Mesendoderm (in vitro differentiated cells): ENCODE data around the gene ANKRD55. TPM values are rescaled to one million over a fixed set of nuclear protein-coding genes. Genes with fewer than 3 reads are reported as not detected.

ENCODE experiments used
- DNase-seq: peaks from one replicate; pipeline ENCODE4 v3.0.0; 2013
- H2AK5ac ChIP-seq: 2 replicates; pipeline ENCODE4 v1.6.1; 2013; ENCODE audit warnings: low read length, inconsistent platforms
- H2BK120ac ChIP-seq: 2 replicates; pipeline ENCODE4 v1.6.1; 2013; ENCODE audit warnings: low read depth, mild to moderate bottlenecking, low read length, moderate library complexity, mixed read lengths
- H2BK15ac ChIP-seq: replicated peaks from 2 replicates; pipeline ENCODE4 v1.6.1; 2013; ENCODE audit warnings: low read depth, mild to moderate bottlenecking, moderate library complexity
- H2BK5ac ChIP-seq: 2 replicates; pipeline ENCODE4 v1.6.1; 2013; ENCODE audit warnings: low read length, inconsistent platforms
- H3K18ac ChIP-seq: 2 replicates; pipeline ENCODE4 v1.6.1; 2013; ENCODE audit warnings: mild to moderate bottlenecking, low read length, mixed read lengths
- H3K23ac ChIP-seq: one replicate; pipeline ENCODE4 v1.6.1; 2013; ENCODE audit warnings: low read length
- H3K27ac ChIP-seq: 2 replicates; pipeline ENCODE4 v1.5.1; 2013; ENCODE audit warnings: low read depth, mild to moderate bottlenecking, inconsistent platforms, low read length, moderate library complexity
- H3K27me3 ChIP-seq: 2 replicates; pipeline ENCODE4 v1.6.1; 2013; ENCODE audit warnings: low read length, control low read depth, mild to moderate bottlenecking, inconsistent platforms; ENCODE audit not compliant: insufficient read depth, poor library complexity
- H3K36me3 ChIP-seq: 2 replicates; pipeline ENCODE4 v1.6.1; 2013; ENCODE audit warnings: low read length, inconsistent platforms; ENCODE audit not compliant: control insufficient read depth, insufficient read depth
- H3K4ac ChIP-seq: one replicate; pipeline ENCODE4 v1.6.1; 2013; ENCODE audit warnings: low read depth, mild to moderate bottlenecking, low read length, moderate library complexity
- H3K4me1 ChIP-seq: 2 replicates; pipeline ENCODE4 v1.6.1; 2013; ENCODE audit warnings: low read depth, low read length, inconsistent platforms; ENCODE audit not compliant: control insufficient read depth
- H3K4me2 ChIP-seq: 2 replicates; pipeline ENCODE4 v1.6.1; 2013; ENCODE audit warnings: low read length
- H3K4me3 ChIP-seq: 2 replicates; pipeline ENCODE4 v1.5.1; 2013; ENCODE audit warnings: mild to moderate bottlenecking, low read length
- H3K56ac ChIP-seq: one replicate; pipeline ENCODE4 v1.6.1; 2013; ENCODE audit warnings: low read length
- H3K79me1 ChIP-seq: 2 replicates; pipeline ENCODE4 v1.6.1; 2013; ENCODE audit warnings: low read length, inconsistent platforms
- H3K79me2 ChIP-seq: 2 replicates; pipeline ENCODE4 v1.6.1; 2013; ENCODE audit warnings: mild to moderate bottlenecking, low read length; ENCODE audit not compliant: control insufficient read depth, insufficient read depth
- H3K9ac ChIP-seq: 2 replicates; pipeline ENCODE4 v1.6.1; 2013; ENCODE audit warnings: low read length, inconsistent platforms
- H4K5ac ChIP-seq: one replicate; pipeline ENCODE4 v1.6.1; 2013; ENCODE audit warnings: low read length
- H4K8ac ChIP-seq: one replicate; pipeline ENCODE4 v1.6.1; 2013; ENCODE audit warnings: low read depth, mild to moderate bottlenecking, control low read depth, low read length, moderate library complexity
- WGBS: extraction: QIAGEN DNeasy Blood & Tissue Kit; methylation state at CpG from one replicate; pipeline ENCODE4 v1.1.7; 2013; ENCODE audit warnings: low lambda C conversion rate, missing lambda C conversion rate; ENCODE audit not compliant: insufficient coverage; ENCODE audit errors: extremely low coverage; 5-methylcytosine and 5-hydroxymethylcytosine counted together
- polyA plus RNA-seq, 2 experiments: library from polyadenylated mRNA; stranded (reverse); fragments of 200-250 nt; gene quantifications; one replicate each; pipeline ENCODE4 v1.2.3, GENCODE V29; 2013

Gene ANKRD55
- polyA plus RNA-seq (2013, experiment 1 of 2), result 0.10 TPM
- polyA plus RNA-seq (2013, experiment 2 of 2), result 0.08 TPM

DNA sequence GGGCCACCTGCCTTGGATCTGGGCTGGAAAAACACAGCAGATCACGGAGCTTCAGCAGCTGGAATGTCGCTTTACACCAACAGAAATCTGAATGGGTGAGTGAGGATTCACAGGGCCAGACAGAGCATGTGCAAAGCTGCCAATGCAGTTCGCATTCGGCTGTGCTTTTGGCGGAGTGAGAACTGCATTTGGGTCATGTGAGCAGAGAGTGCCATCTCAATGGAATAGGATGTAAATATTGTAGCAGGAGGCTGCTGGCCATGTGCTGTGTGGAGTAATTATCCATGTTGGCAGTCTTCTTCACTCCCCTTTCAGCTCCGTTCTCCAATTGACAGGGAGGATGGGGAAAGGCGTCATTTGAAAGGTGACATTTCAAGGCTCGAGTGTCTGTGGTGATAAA, at the start of gene ANKRD55:
Gene ANKRD55 (minus strand): TSS at position 101 of the 400 bp plus-strand sequence. CDS start 417 bp downstream, outside the sequence.
- Histone ChIP-seq H3K9ac (no peak within 1 kb of the TSS), H2BK5ac (no peak within 1 kb of the TSS), H3K18ac (no peak within 1 kb of the TSS), H2AK5ac (no peak within 1 kb of the TSS), H3K79me2 (no peaks in the 10 kb centered on the region), H3K4ac (no peak within 1 kb of the TSS), H4K5ac (no peak within 1 kb of the TSS), H3K27ac (no peak within 1 kb of the TSS), H2BK120ac (no peak within 1 kb of the TSS), H3K4me1 (no peaks in the 10 kb centered on the region), H3K27me3 (no peaks in the 10 kb centered on the region), H4K8ac (no peak within 1 kb of the TSS), H3K56ac (no peak within 1 kb of the TSS), H3K4me3 (no peak within 1 kb of the TSS), H3K23ac (no peak within 1 kb of the TSS), H2BK15ac (no peak within 1 kb of the TSS), H3K4me2 (no peak within 1 kb of the TSS), H3K79me1 (no peaks in the 10 kb centered on the region), H3K36me3 (no peaks in the 10 kb centered on the region)
- WGBS, result no CpG with 5 or more reads among the region's 8 CpGs
- no peak for DNase-seq

DNA sequence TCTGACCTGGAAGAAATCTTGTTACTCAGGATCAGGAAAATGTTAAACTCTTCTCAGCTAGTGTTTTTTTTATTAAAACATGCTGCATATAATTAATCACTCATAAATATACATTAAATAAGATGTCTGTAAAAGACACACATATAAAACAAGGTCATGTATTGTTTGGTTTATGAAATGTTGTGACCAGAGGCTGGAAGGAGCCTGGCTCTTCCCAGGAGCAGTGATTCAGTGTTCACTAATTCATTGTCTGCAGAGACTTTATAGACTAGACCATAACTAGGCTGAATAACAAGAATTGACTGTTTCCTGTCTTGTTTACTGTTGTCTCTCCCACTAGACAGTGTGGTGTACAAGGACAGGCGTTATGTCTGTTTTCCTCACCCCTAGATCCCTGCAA, 49.1 kb upstream of the ANKRD55 start:
- no peaks in the 10 kb centered on the region for H3K36me3 ChIP-seq
- no peak overlapping the region for H3K23ac ChIP-seq
- no peak overlapping the region for H3K4me2 ChIP-seq
- H3K27me3 ChIP-seq, result no peaks in the 10 kb centered on the region
- H3K9ac ChIP-seq, result no peak overlapping the region
- no peak overlapping the region for H3K4me3 ChIP-seq
- H3K27ac ChIP-seq, result no peak overlapping the region
- H4K5ac ChIP-seq, result no peak overlapping the region
- H3K56ac ChIP-seq, result no peak overlapping the region
- no peak overlapping the region for H3K4ac ChIP-seq
- no peak overlapping the region for H2AK5ac ChIP-seq
- H4K8ac ChIP-seq, result no peak overlapping the region
- no peaks in the 10 kb centered on the region for H3K79me2 ChIP-seq
- DNase-seq, result no peak
- no peak overlapping the region for H2BK120ac ChIP-seq
- no peaks in the 10 kb centered on the region for H3K79me1 ChIP-seq
- H3K18ac ChIP-seq, result no peak overlapping the region
- H2BK5ac ChIP-seq, result no peak overlapping the region
- H3K4me1 ChIP-seq, result peaks cover 2% of the 10 kb centered on the region
- H2BK15ac ChIP-seq, result no peak overlapping the region
- WGBS, result no CpG with 5 or more reads among the region's 1 CpG

DNA sequence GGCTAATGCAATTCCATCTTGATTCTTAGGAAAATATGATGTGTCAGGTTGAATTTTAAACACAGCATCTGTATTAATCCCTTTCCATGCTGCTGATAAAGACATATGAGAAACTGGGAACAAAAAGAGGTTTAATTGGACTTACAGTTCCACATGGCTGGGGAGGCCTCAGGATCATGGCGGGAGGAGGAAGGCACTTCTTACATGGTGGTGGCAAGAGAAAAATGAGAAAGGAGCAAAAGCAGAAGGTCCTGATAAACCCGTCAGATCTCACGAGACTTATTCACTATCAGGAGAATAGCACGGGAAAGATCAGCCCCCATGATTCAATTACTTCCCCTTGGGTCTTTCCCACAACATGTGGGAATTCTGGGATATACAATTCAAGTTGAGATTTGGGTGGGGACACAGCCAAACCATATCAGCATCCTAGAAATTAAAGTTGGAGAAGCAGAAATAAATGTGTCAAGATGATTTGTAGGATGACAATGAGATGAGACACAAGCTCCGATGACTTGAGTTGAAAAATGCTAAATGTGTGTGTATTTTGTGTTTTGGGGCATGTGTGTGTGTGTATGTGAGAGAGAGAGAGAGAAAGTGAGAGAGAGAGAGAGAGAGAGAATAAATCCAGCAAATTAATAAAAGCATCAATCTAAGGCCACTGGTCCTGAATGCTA, 48.5 kb upstream of the ANKRD55 start:
- Histone ChIP-seq H3K4me2 (no peak overlapping the region), H3K23ac (no peak overlapping the region), H3K79me2 (no peaks in the 10 kb centered on the region), H3K36me3 (no peaks in the 10 kb centered on the region), H3K56ac (no peak overlapping the region), H3K27me3 (no peaks in the 10 kb centered on the region), H4K8ac (no peak overlapping the region), H3K27ac (no peak overlapping the region), H2AK5ac (no peak overlapping the region), H3K9ac (no peak overlapping the region), H4K5ac (no peak overlapping the region), H3K4me1 (peaks cover 2% of the 10 kb centered on the region), H3K4ac (no peak overlapping the region), H3K4me3 (no peak overlapping the region), H3K18ac (no peak overlapping the region), H3K79me1 (no peaks in the 10 kb centered on the region), H2BK120ac (no peak overlapping the region), H2BK15ac (no peak overlapping the region), H2BK5ac (no peak overlapping the region)
- no peak for DNase-seq
- WGBS, result no CpG with 5 or more reads among the region's 5 CpGs

DNA sequence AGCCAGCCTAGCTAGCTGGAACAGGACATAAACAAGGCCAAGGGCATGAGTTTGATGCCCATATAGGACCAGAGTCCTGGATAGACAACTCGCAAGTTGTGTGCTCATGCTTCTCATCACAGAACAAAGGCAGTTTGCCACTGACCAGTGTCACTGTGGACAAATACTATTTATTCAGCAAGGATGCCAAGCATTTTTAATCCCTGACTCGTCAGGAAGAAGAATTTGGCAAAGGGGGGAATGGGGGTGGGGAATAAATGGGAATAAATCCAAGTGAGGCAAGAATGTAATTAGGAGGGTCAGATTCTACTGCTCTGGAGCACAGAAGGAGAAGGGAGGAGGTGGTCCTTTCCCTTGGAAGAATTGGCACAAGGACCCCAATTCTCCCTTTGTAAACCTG, 46.8 kb upstream of the ANKRD55 start:
- no peak overlapping the region for H3K9ac ChIP-seq
- no peaks in the 10 kb centered on the region for H3K79me2 ChIP-seq
- no peak overlapping the region for H3K18ac ChIP-seq
- no CpG with 5 or more reads among the region's 2 CpGs for WGBS
- no peaks in the 10 kb centered on the region for H3K36me3 ChIP-seq
- no peak overlapping the region for H2BK5ac ChIP-seq
- no peak overlapping the region for H4K5ac ChIP-seq
- no peak overlapping the region for H2BK120ac ChIP-seq
- no peak overlapping the region for H3K23ac ChIP-seq
- H3K4ac ChIP-seq, result no peak overlapping the region
- H2AK5ac ChIP-seq, result no peak overlapping the region
- no peaks in the 10 kb centered on the region for H3K79me1 ChIP-seq
- H3K27me3 ChIP-seq, result no peaks in the 10 kb centered on the region
- no peak overlapping the region for H3K27ac ChIP-seq
- H4K8ac ChIP-seq, result no peak overlapping the region
- no peak overlapping the region for H3K4me2 ChIP-seq
- DNase-seq, result peak; percentile 81
- peaks cover 2% of the 10 kb centered on the region for H3K4me1 ChIP-seq
- H3K56ac ChIP-seq, result no peak overlapping the region
- H3K4me3 ChIP-seq, result no peak overlapping the region
- no peak overlapping the region for H2BK15ac ChIP-seq

DNA sequence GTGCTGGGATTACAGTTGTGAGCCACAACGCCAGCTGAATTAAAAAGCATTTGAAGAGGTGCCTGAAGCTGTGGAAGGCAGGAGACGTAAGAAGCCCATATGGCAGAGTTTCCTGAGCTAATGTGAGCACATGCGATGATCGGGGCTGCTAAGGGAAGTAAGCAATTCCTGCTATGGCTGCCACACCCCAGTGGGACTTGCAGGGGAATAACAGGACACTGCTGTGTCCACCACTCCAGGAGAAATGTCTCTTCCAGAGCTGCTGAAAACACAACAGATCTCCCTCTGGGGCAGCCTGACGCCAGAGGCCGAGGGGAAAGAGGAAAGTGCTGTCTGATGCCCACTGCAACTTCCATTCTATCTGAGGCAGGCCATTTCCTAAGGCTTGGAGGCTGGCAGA, 46.2 kb upstream of the ANKRD55 start:
- no peak for DNase-seq
- no peak overlapping the region for H3K27ac ChIP-seq
- H3K18ac ChIP-seq, result no peak overlapping the region
- no peaks in the 10 kb centered on the region for H3K27me3 ChIP-seq
- no peak overlapping the region for H4K5ac ChIP-seq
- H3K9ac ChIP-seq, result no peak overlapping the region
- no peak overlapping the region for H2AK5ac ChIP-seq
- H3K4me1 ChIP-seq, result peaks cover 2% of the 10 kb centered on the region
- no peaks in the 10 kb centered on the region for H3K79me2 ChIP-seq
- no peak overlapping the region for H2BK120ac ChIP-seq
- no CpG with 5 or more reads among the region's 6 CpGs for WGBS
- H3K4me3 ChIP-seq, result no peak overlapping the region
- no peak overlapping the region for H4K8ac ChIP-seq
- no peak overlapping the region for H2BK15ac ChIP-seq
- H2BK5ac ChIP-seq, result no peak overlapping the region
- no peak overlapping the region for H3K23ac ChIP-seq
- no peaks in the 10 kb centered on the region for H3K79me1 ChIP-seq
- no peak overlapping the region for H3K56ac ChIP-seq
- H3K4me2 ChIP-seq, result no peak overlapping the region
- no peak overlapping the region for H3K4ac ChIP-seq
- no peaks in the 10 kb centered on the region for H3K36me3 ChIP-seq

DNA sequence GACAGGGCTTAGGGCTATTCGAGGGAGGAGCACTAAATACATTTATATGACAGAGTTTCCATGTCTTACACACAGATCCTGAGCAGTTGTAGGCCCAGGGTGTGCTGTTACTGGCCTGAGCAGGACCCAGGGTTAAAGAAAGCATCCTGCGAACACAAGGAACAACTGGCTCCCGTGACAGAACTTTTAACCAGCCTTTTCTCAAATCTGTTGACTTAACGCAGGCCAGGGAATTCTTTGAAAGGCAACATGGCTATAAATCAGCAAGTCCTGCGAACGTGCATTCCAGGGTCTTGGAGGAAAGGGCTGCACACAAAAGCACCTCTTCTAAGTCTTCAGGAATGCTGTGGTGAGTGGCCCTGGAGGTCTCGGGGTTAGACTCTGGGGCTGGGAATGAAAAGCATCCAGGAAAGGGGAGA, 45.2 kb upstream of the ANKRD55 start:
- peaks cover 2% of the 10 kb centered on the region for H3K4me1 ChIP-seq
- no peak overlapping the region for H2BK5ac ChIP-seq
- no peak overlapping the region for H2AK5ac ChIP-seq
- peak; percentile 50 for DNase-seq
- no peaks in the 10 kb centered on the region for H3K79me1 ChIP-seq
- no peak overlapping the region for H2BK15ac ChIP-seq
- H3K56ac ChIP-seq, result no peak overlapping the region
- no peak overlapping the region for H3K4me3 ChIP-seq
- H3K4me2 ChIP-seq, result no peak overlapping the region
- no peaks in the 10 kb centered on the region for H3K79me2 ChIP-seq
- H3K27me3 ChIP-seq, result no peaks in the 10 kb centered on the region
- H4K8ac ChIP-seq, result no peak overlapping the region
- WGBS, result no CpG with 5 or more reads among the region's 7 CpGs
- no peak overlapping the region for H2BK120ac ChIP-seq
- no peak overlapping the region for H4K5ac ChIP-seq
- H3K36me3 ChIP-seq, result no peaks in the 10 kb centered on the region
- no peak overlapping the region for H3K18ac ChIP-seq
- H3K4ac ChIP-seq, result no peak overlapping the region
- H3K23ac ChIP-seq, result no peak overlapping the region
- H3K27ac ChIP-seq, result no peak overlapping the region
- no peak overlapping the region for H3K9ac ChIP-seq
